ENCODE results near the gene FAM117B.

DNA sequence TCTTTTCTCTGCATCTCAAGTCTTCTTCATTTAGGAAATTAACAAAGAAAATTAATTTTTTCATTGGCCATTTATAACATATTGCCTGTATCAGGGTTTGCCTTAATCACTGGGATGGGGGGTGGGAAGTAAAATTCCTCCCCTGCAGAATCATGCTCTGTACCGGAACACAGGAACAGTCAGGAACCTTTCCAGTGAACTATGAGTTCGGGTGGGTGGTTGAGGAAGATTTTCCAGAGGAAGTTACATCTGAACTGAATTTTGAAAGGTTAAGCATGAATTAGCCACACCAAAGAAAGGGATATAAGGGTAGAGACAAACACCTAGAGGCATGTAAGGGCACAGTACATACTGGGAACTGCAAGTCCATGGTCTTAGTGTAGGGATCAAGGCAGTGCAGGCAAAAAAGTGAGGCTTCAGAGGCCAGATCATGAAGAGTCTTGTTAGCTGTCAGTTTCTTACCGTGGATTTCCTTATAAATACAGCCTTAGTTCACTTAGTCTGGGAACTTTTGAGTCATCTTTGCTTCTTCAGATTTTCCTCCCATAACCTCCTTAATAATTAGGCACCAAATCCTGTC lies 55.6 kb downstream of the FAM117B start:
- TF ChIP-seq, protein P1, sequence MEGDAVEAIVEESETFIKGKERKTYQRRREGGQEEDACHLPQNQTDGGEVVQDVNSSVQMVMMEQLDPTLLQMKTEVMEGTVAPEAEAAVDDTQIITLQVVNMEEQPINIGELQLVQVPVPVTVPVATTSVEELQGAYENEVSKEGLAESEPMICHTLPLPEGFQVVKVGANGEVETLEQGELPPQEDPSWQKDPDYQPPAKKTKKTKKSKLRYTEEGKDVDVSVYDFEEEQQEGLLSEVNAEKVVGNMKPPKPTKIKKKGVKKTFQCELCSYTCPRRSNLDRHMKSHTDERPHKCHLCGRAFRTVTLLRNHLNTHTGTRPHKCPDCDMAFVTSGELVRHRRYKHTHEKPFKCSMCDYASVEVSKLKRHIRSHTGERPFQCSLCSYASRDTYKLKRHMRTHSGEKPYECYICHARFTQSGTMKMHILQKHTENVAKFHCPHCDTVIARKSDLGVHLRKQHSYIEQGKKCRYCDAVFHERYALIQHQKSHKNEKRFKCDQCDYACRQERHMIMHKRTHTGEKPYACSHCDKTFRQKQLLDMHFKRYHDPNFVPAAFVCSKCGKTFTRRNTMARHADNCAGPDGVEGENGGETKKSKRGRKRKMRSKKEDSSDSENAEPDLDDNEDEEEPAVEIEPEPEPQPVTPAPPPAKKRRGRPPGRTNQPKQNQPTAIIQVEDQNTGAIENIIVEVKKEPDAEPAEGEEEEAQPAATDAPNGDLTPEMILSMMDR (IDR thresholded peaks at IDR 0.05; ENCODE audit: insufficient read depth, low read length) = no peak
- no peak for TF ChIP-seq POLR2AphosphoS5 (IDR thresholded peaks at IDR 0.05; ENCODE audit: low read depth)
- TF ChIP-seq, protein P2, sequence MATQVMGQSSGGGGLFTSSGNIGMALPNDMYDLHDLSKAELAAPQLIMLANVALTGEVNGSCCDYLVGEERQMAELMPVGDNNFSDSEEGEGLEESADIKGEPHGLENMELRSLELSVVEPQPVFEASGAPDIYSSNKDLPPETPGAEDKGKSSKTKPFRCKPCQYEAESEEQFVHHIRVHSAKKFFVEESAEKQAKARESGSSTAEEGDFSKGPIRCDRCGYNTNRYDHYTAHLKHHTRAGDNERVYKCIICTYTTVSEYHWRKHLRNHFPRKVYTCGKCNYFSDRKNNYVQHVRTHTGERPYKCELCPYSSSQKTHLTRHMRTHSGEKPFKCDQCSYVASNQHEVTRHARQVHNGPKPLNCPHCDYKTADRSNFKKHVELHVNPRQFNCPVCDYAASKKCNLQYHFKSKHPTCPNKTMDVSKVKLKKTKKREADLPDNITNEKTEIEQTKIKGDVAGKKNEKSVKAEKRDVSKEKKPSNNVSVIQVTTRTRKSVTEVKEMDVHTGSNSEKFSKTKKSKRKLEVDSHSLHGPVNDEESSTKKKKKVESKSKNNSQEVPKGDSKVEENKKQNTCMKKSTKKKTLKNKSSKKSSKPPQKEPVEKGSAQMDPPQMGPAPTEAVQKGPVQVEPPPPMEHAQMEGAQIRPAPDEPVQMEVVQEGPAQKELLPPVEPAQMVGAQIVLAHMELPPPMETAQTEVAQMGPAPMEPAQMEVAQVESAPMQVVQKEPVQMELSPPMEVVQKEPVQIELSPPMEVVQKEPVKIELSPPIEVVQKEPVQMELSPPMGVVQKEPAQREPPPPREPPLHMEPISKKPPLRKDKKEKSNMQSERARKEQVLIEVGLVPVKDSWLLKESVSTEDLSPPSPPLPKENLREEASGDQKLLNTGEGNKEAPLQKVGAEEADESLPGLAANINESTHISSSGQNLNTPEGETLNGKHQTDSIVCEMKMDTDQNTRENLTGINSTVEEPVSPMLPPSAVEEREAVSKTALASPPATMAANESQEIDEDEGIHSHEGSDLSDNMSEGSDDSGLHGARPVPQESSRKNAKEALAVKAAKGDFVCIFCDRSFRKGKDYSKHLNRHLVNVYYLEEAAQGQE (IDR thresholded peaks at IDR 0.05; ENCODE audit: insufficient replicate concordance, low read depth) = no peak
- no peak for TF ChIP-seq SPI1 (IDR thresholded peaks at IDR 0.05; ENCODE audit: borderline replicate concordance, low read depth)
- no peak for TF ChIP-seq GABPA (IDR thresholded peaks at IDR 0.05; ENCODE audit: low read depth)
